ENCODE measurements around the gene ALDH5A1.

- no peak for TF ChIP-seq POLR2A (IDR thresholded peaks at IDR 0.05; ENCODE audit: low read length)
- no peak for TF ChIP-seq GATA1 (IDR thresholded peaks at IDR 0.05; ENCODE audit: low read depth, low read length)
Measured at GRCh38 chr6:24448396-24448795, 46.4 kb upstream of the ALDH5A1 start.

Data from erythroblast (primary cell).